Cardiac muscle cell (in vitro differentiated cells and primary cell): ENCODE data around the gene INSL3. TPM values are rescaled to one million over a fixed set of nuclear protein-coding genes. Genes with fewer than 3 reads are reported as not detected.

Experiments
- DNase-seq, 2 donors: peaks; one replicate each; pipeline versions ENCODE4 v3.0.0 to v3.0.0-alpha.2; 2010 to 2017; ENCODE audit warnings: low read depth in 1 of 2, low spot score in 1 of 2
- H3K27ac ChIP-seq: fragments of 200-600 bp; sonication (generic); 2 replicates; pipeline ENCODE4 v1.5.1; 2016
- H3K27me3 ChIP-seq: fragments of 200-600 bp; sonication (generic); 2 replicates; pipeline ENCODE4 v1.6.0; 2016; ENCODE audit warnings: control low read depth
- H3K36me3 ChIP-seq: fragments of 200-600 bp; sonication (generic); 2 replicates; pipeline ENCODE4 v1.5.1; 2016; ENCODE audit warnings: control low read depth
- H3K4me1 ChIP-seq: fragments of 200-600 bp; sonication (generic); 2 replicates; pipeline ENCODE4 v1.8.1; 2017; ENCODE audit warnings: low read depth, mild to moderate bottlenecking, mixed run types
- H3K4me3 ChIP-seq: fragments of 200-600 bp; sonication (generic); 2 replicates; pipeline ENCODE4 v1.5.1; 2016; ENCODE audit warnings: mild to moderate bottlenecking
- H3K9me3 ChIP-seq: fragments of 200-600 bp; sonication (generic); 2 replicates; pipeline ENCODE4 v1.5.1; 2017; ENCODE audit warnings: low read depth, mild to moderate bottlenecking, control low read depth
- CTCF ChIP-seq: IDR thresholded peaks from 2 replicates; pipeline ENCODE4 v1.5.1; 2012; ENCODE audit warnings: low read depth, mild to moderate bottlenecking, low read length
- polyA plus RNA-seq: library from polyadenylated mRNA; unstranded; fragments of >200 nt; fragmentation: Nextera tagmentation; extraction: Ambion mirVana; gene quantifications from 2 replicates; pipeline ENCODE4 v1.2.1, GENCODE V29; 2016
- total RNA-seq: library from RNA; depleted of rRNA; stranded (reverse); fragments of >200 nt; gene quantifications from 2 replicates; pipeline ENCODE4 v1.2.3, GENCODE V29; 2016

The INSL3 gene
- total and polyA plus RNA-seq, 2 experiments from 2014 or later, result 0.63 TPM; not detected in 1

GRCh38 chr19:17841810-17842662 lies 20.7 kb upstream of the INSL3 start:
- Histone ChIP-seq H3K27ac (no peak overlapping the region), H3K36me3 (no peaks in the 10 kb centered on the region), H3K27me3 (no peaks in the 10 kb centered on the region), H3K4me1 (peaks cover 3% of the 10 kb centered on the region), H3K9me3 (no peaks in the 10 kb centered on the region), H3K4me3 (peak overlapping the region; percentile 23)
- DNase-seq, result peak; percentile 93 to 97
- no peak for TF ChIP-seq CTCF

- peak overlapping the region; percentile 23 for H3K4me3 ChIP-seq
- no peaks in the 10 kb centered on the region for H3K9me3 ChIP-seq
- no peak for TF ChIP-seq CTCF
- H3K27ac ChIP-seq, result no peak overlapping the region
- H3K27me3 ChIP-seq, result no peaks in the 10 kb centered on the region
- no peak for DNase-seq
- H3K36me3 ChIP-seq, result no peaks in the 10 kb centered on the region
- H3K4me1 ChIP-seq, result peaks cover 3% of the 10 kb centered on the region
Measured at GRCh38 chr19:17841371-17841809, 20.1 kb upstream of the INSL3 start.

- Histone ChIP-seq H3K9me3 (no peaks in the 10 kb centered on the region), H3K4me3 (no peak overlapping the region), H3K27me3 (no peaks in the 10 kb centered on the region), H3K36me3 (no peaks in the 10 kb centered on the region), H3K4me1 (peaks cover 3% of the 10 kb centered on the region), H3K27ac (no peak overlapping the region)
- no peak for TF ChIP-seq CTCF
- DNase-seq, result no peak
Measured at GRCh38 chr19:17840019-17840418, 18.7 kb upstream of the INSL3 start.

GRCh38 chr19:17837972-17838371 lies 16.7 kb upstream of the INSL3 start:
- no peak overlapping the region for H3K4me3 ChIP-seq
- no peak overlapping the region for H3K27ac ChIP-seq
- no peaks in the 10 kb centered on the region for H3K9me3 ChIP-seq
- H3K27me3 ChIP-seq, result no peaks in the 10 kb centered on the region
- H3K4me1 ChIP-seq, result peaks cover 3% of the 10 kb centered on the region
- DNase-seq, result no peak
- H3K36me3 ChIP-seq, result no peaks in the 10 kb centered on the region
- no peak for TF ChIP-seq CTCF

GRCh38 chr19:17836530-17836929 lies 15.2 kb upstream of the INSL3 start:
- no peaks in the 10 kb centered on the region for H3K36me3 ChIP-seq
- H3K4me3 ChIP-seq, result no peak overlapping the region
- no peak overlapping the region for H3K27ac ChIP-seq
- no peaks in the 10 kb centered on the region for H3K9me3 ChIP-seq
- no peak for DNase-seq
- no peak for TF ChIP-seq CTCF
- no peaks in the 10 kb centered on the region for H3K27me3 ChIP-seq
- H3K4me1 ChIP-seq, result no peaks in the 10 kb centered on the region
